Breast epithelium (tissue), 4 donors: ENCODE data around the gene C2orf68. TPM values are rescaled to one million over a fixed set of nuclear protein-coding genes. Genes with fewer than 3 reads are reported as not detected.

Experiments used
- DNase-seq, 2 donors: peaks; one replicate each; pipeline ENCODE4 v3.0.0-alpha.2; 2019; ENCODE audit warnings: low spot score in 2 of 2
- H3K27ac ChIP-seq, 2 donors: fragments of 200-600 bp; sonication (generic) in 1 of 2; one replicate each; pipeline ENCODE4 v1.5.1; 2016 to 2019; ENCODE audit warnings: mild to moderate bottlenecking in 1 of 2
- H3K27me3 ChIP-seq, 2 donors: fragments of 200-600 bp; sonication (generic) in 1 of 2; one replicate each; pipeline versions ENCODE4 v1.5.1 to v1.6.0; 2017 to 2019; ENCODE audit warnings: control low read depth in 1 of 2, mild to moderate bottlenecking in 1 of 2
- H3K36me3 ChIP-seq: fragments of 200-600 bp; one replicate; pipeline ENCODE4 v1.5.1; 2019
- H3K4me1 ChIP-seq, 2 donors: fragments of 200-600 bp; sonication (generic); one replicate each; pipeline ENCODE4 v1.5.1; 2016 to 2019; ENCODE audit warnings: control low read depth in 1 of 2
- H3K4me3 ChIP-seq, 3 donors: fragments of 200-600 bp; sonication (generic); 1 replicate in 2 of 3; 2 replicates in 1 of 3; pipeline ENCODE4 v1.5.1; 2016 to 2019; ENCODE audit warnings: mild to moderate bottlenecking in 3 of 3, moderate library complexity in 2 of 3
- H3K9me3 ChIP-seq, 2 donors: fragments of 200-600 bp; sonication (generic) in 1 of 2; one replicate each; pipeline ENCODE4 v1.5.1; 2016 to 2019; ENCODE audit warnings: control low read depth in 1 of 2
- CTCF ChIP-seq, 3 donors: fragments of 450-650 bp; IDR thresholded peaks; one replicate each; pipeline ENCODE4 v1.5.1; 2016 to 2017; ENCODE audit warnings: antibody characterized with exemption in 3 of 3, mild to moderate bottlenecking in 3 of 3, moderate library complexity in 3 of 3
- POLR2A ChIP-seq: fragments of 450-650 bp; IDR thresholded peaks from one replicate; pipeline ENCODE4 v1.6.1; 2016; ENCODE audit warnings: antibody characterized with exemption, mild to moderate bottlenecking, moderate library complexity
- POLR2AphosphoS5 ChIP-seq, 3 donors: sonication (generic); formaldehyde crosslinking; IDR thresholded peaks; one replicate each; pipeline ENCODE4 v1.6.1; 2017; ENCODE audit warnings: antibody characterized with exemption in 3 of 3
- intact Hi-C: fragments of 100-400 bp; cut with DNase I; formaldehyde crosslinking; loops from one replicate; pipeline ENCODE4 v1.15.1; 2023; ENCODE audit warnings: low total_unique reads
- total RNA-seq, 3 donors: library from RNA; depleted of rRNA; stranded (reverse); fragments of >200 nt; gene quantifications; one replicate each; pipeline ENCODE4 v1.1.0, GENCODE V29; 2016

The C2orf68 gene
- total RNA-seq, 3 donors from 2014 or later: 13.9 to 26.6 (median 16.1) TPM

- H3K36me3 ChIP-seq: no peaks in the 10 kb centered on the region
- intact Hi-C loops: no loop called here
- H3K9me3 ChIP-seq: no peaks in the 10 kb centered on the region
- DNase-seq: no peak
- TF ChIP-seq POLR2A (no peak), POLR2AphosphoS5 (IDR thresholded peaks at IDR 0.05) (no peak), CTCF (IDR thresholded peaks at IDR 0.05) (no peak)
- peak overlapping the region; percentile 86 to 94 for H3K27ac ChIP-seq
- H3K4me1 ChIP-seq: peaks cover 5 to 12% of the 10 kb centered on the region in 2 donors
- H3K27me3 ChIP-seq: no peaks in the 10 kb centered on the region
- peak overlapping the region; percentile 56 to 78 (median 61) for H3K4me3 ChIP-seq
Observed at GRCh38 chr2:85585781-85586105, 26.1 kb downstream of the C2orf68 start.

- peaks cover 2 to 7% of the 10 kb centered on the region in 2 donors for H3K4me1 ChIP-seq
- no peak for DNase-seq
- intact Hi-C loops: no loop called here
Observed at GRCh38 chr2:85584857-85585780, 26.7 kb downstream of the C2orf68 start.

GRCh38 chr2:85584354-85584856 is 27.5 kb downstream of the C2orf68 start, which contains the start of gene VAMP5:
Gene VAMP5, plus strand, starts transcription at chr2:85584431. Its CDS starts 60 bp downstream, at chr2:85584491.
- no peak for TF ChIP-seq POLR2AphosphoS5 (IDR thresholded peaks at IDR 0.05)
- no peak for TF ChIP-seq POLR2A
- no peak for TF ChIP-seq CTCF (IDR thresholded peaks at IDR 0.05)
- no peak for DNase-seq
- peaks cover 5 to 12% of the 10 kb centered on the region in 2 donors for H3K4me1 ChIP-seq

More at GRCh38 chr2:85584857-85585780, 26.7 kb downstream of the C2orf68 start:
- TF ChIP-seq CTCF (IDR thresholded peaks at IDR 0.05) (no peak), POLR2A (no peak), POLR2AphosphoS5 (IDR thresholded peaks at IDR 0.05) (no peak)
- Histone ChIP-seq H3K36me3 (no peaks in the 10 kb centered on the region), H3K27me3 (no peaks in the 10 kb centered on the region), H3K27ac (peak overlapping the region; percentile 86 to 94), H3K9me3 (no peaks in the 10 kb centered on the region), H3K4me3 (peak overlapping the region; percentile 56 to 78 (median 61))

GRCh38 chr2:85583667-85584353 is 28.1 kb downstream of the C2orf68 start:
- TF ChIP-seq POLR2AphosphoS5 (IDR thresholded peaks at IDR 0.05): no peak
- no peak for TF ChIP-seq CTCF (IDR thresholded peaks at IDR 0.05)
- TF ChIP-seq POLR2A: no peak
- H3K27ac ChIP-seq: peak overlapping the region; percentile 86 to 94
- no peaks in the 10 kb centered on the region for H3K9me3 ChIP-seq
- H3K36me3 ChIP-seq: no peaks in the 10 kb centered on the region
- no peaks in the 10 kb centered on the region for H3K27me3 ChIP-seq
- H3K4me1 ChIP-seq: peaks cover 7 to 17% of the 10 kb centered on the region in 2 donors
- DNase-seq: no peak
- peak overlapping the region; percentile 56 to 78 (median 61) for H3K4me3 ChIP-seq
- intact Hi-C loops: no loop called here

More at GRCh38 chr2:85584354-85584856, 27.5 kb downstream of the C2orf68 start, which contains the start of gene VAMP5:
- H3K27ac ChIP-seq: peak within 1 kb of the TSS; percentile 86 to 94
- peak within 1 kb of the TSS; percentile 56 to 78 (median 61) for H3K4me3 ChIP-seq
- no peaks in the 10 kb centered on the region for H3K9me3 ChIP-seq
- H3K27me3 ChIP-seq: no peaks in the 10 kb centered on the region
- intact Hi-C loops: no loop called here
- H3K36me3 ChIP-seq: no peaks in the 10 kb centered on the region
